Measurements from ENCODE around the gene TUBA4B.

- TF ChIP-seq CTCF (conservative IDR thresholded peaks at IDR 0.05 in 1 of 2, IDR thresholded peaks at IDR 0.05 in 1 of 2; ENCODE audit: extremely low read depth in 1 of 2, insufficient read depth in 1 of 2, low read depth in 1 of 2, low read length in 2 of 2), result no peak
- no peak for TF ChIP-seq EZH2 (IDR thresholded peaks at IDR 0.05; ENCODE audit: borderline replicate concordance, low read length)
Observed at GRCh38 chr2:219221957-219222518, 31.0 kb upstream of the TUBA4B start.

All from mammary epithelial cell (primary cell).